HG03280 (cell line): ENCODE measurements around the gene NELL2.
"Not testable (repeated sequence)": the region's sequence is repeated elsewhere in the genome, so short reads cannot be mapped to it uniquely, and the experiment has no call there.

ENCODE experiments used
- ATAC-seq: cut with Tn5 transposase; IDR thresholded peaks from one replicate; pipeline ENCODE4 v1.9.1; 2021; ENCODE audit warnings: mild to moderate bottlenecking, moderate library complexity; ENCODE audit not compliant: unreplicated experiment

The NELL2 gene

DNA sequence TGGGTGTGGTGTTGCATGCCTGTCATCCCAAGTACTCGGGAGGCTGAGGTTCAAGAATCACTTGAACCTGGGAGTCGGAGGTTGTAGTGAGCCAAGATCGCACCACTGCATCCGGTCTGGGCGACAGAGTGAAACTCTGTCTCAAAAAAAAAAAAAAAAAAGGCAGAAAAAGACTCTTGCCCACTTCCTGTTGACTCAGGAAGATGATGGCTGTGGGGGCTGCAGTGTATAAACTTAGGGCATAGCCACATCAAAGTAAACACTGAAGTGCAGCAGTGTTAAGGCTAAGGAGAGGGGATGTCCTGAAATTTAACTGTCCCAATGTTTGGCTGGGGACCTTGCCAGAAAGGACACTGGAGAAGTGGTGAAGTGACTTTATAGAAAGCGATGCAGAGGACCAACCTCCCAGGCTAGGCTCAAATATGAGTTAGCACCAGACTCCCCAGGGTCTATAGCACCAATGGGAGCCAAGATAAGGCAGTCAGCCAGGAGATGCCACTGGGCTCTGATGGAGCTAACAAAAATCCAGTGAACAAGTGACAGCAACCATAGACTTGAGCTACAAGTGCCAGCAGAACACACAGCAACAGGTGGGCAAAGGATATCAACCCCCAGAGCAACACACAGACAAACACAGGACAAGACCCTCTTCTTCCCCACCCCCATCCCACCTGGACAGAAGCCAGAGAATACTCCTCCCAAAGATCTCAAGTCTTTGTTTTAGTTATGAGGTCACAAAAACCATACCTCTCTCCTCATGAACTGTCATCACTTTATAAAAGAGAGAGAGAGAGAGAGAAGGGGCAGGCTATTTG is 28.0 kb downstream of the NELL2 start:
- ATAC-seq = peak; percentile 66

DNA sequence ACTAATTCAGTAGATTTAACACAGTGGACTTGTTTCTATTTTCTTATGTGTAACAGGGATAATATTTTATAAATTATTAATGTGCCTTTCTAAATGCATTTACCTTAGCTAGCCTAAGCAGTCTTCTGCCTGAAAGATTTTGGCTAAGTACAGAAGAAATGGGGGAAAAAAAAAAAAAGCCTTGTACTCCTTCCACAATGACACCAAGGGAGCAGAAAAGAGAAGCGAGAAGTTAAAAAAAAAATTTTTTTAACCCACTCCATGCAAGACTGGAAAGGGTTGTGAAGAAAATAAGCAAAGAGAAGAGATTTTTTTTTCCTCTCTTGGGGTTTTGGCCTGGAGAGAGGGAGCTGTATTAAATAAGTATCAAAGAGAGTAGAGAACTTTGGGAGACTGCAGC is 28.7 kb downstream of the NELL2 start:
- peak; percentile 14 for ATAC-seq

DNA sequence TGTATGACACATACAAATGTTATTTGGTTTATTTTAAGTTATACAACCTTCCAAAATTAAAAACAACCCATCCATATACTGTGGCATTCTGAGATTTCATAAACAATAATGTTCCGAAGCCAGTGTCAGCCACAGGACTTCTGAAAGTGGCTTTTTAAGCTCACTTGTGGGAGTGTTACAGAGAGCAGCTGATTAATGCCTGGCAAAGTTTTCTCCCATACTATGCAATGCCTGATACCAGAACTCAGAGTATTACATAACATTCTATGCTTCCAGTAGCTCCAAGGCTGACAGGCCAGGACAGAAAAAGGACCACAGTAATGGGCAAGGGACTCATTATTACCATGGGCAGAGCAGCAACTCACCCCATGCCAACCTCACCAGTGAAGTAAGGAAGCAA is 29.3 kb downstream of the NELL2 start:
- ATAC-seq = no peak

DNA sequence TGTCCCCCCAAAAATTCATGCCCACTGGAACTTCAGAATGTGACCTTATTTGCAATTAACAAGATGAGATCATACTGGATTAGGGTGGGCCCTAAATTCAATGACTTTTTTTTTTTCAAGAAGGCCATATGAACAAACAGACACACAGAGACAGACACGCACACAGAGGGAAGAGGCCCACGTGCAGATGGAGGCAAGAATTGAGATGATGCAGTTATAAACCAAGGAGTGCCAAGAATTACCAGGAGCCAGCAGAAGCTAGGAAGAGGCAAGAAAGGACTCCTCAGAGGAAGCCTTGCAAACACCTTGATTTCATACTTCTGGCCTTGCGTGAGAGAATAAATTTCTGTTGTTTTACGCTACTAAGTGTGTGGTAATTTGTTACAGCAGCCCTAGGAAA is 33.4 kb downstream of the NELL2 start:
- ATAC-seq = no peak

GRCh38 chr12:44839785-44840184 is 36.3 kb downstream of the NELL2 start:
- no peak for ATAC-seq

- no peak for ATAC-seq
These were observed 38.9 kb downstream of the NELL2 start for GRCh38 chr12:44837114-44837755.

GRCh38 chr12:44835641-44836379 is 40.3 kb downstream of the NELL2 start:
- no peak for ATAC-seq

GRCh38 chr12:44834996-44835395 is 41.1 kb downstream of the NELL2 start:
- ATAC-seq = not testable (repeated sequence)

GRCh38 chr12:44833561-44833960 is 42.6 kb downstream of the NELL2 start:
- ATAC-seq = no peak

GRCh38 chr12:44830566-44831055 is 45.5 kb downstream of the NELL2 start:
- ATAC-seq = no peak

GRCh38 chr12:44829045-44829444 is 47.1 kb downstream of the NELL2 start:
- no peak for ATAC-seq

DNA sequence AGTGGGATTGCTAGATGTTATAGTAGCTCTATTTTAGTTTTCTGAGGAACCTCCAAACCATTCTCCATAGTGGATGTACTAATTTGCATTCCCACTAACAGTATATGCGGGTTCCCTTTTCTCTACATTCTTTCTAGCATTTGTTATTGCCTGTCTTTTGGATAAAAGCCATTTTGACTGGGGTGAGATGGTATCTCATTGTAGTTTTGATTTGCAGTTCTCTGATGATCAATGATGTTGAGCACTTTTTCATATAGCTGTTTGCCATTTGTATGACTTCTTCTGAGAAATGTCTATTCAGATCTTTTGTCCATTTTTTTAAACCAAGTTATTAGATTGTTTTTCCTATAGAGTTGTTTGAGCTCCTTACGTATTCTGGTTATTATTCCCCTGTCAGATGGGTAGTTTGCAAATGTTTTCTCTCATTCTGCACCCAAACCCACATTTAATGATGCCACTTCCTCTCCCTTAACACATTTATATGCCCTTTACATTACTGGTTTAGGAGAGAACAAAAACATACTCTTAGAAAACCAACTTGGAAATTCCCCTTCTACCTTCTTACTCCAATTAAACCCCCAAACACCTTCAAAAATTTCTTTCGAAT is 48.2 kb downstream of the NELL2 start:
- ATAC-seq = no peak

GRCh38 chr12:44821702-44822101 is 54.4 kb downstream of the NELL2 start:
- ATAC-seq = not testable (repeated sequence)

GRCh38 chr12:44819884-44820283 is 56.2 kb downstream of the NELL2 start:
- no peak for ATAC-seq

DNA sequence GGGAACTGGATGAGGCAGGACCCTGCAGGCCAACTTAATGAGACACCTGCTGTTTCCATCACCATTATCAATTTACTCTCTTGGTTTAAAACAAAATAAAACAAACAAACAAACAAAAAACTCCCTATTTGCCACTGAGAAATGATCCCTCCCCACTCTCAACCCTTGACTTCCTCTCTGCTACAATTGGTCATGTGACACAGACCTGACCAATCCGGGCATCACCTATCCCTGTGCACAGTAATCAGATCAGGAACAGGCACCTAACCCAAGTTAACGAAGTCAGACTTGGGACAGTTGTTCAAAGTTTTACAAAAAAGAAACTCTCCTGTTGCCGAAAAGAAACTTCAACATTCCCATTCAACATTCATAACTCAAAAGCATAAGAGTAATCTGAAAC is 58.4 kb downstream of the NELL2 start:
- no peak for ATAC-seq

DNA sequence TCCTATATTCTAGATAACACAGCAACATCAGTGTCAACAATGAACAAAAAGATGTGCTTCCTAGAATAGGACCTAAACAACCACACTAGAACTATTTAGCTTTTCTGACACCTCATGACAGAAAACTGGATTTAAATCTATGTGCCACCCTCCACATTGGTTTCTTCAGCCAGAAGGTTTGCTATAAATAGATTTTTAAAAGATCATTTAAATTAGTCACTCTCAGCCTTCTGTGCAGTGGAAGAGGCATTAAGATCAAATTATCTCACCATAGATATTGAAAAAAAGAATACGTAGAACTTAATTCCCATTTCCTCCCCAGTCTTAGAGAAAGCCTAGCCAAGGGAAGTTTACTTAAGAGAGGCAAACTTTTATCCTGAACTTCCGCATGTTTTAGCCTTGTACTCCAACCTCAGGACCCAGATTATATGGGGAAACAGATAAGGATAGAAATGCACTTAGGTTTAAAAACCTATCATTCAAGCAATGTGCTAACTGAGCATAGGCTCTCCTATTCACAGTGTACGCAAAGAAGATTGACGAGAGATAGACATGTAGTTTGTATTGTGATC is 59.6 kb downstream of the NELL2 start:
- no peak for ATAC-seq

DNA sequence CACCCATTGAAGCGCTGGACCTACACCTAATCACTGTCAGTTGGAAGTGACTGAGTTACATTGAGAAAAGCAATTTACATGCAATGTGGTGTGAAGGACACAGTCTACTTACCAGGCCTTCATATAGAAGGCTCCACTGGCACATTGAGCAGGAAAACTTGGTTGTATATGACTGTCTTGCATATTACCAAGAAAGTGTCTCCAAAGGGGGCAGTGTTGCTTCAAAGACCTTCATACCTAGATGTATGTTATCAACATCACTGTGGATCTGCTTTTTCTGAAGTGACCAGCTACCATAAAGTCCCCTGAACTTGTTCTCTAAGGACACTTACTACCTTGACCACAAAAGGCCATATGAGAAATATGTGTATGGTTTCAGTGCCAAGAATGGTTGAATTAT is 64.1 kb downstream of the NELL2 start:
- peak; percentile 55 for ATAC-seq

DNA sequence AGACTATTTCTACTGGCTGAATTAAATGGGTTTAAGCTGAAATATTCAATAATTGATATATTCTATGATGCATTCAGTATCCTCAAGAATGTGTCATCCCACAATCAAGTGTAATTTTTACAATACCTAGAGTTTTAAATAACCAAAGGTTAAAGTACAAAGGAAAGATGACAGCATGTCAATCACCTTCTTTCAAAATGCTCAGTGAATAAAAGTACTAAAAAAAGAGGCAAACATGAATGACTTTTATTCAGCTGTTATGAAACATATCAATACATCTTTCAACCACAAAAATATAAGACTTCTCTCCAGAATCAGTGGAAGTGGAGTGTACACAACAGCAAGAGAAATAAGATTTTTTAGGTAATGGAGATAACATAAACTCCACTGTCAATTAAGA is 72.0 kb downstream of the NELL2 start:
- no peak for ATAC-seq

- ATAC-seq = no peak
These were observed 80.1 kb downstream of the NELL2 start for GRCh38 chr12:44795970-44796369.

DNA sequence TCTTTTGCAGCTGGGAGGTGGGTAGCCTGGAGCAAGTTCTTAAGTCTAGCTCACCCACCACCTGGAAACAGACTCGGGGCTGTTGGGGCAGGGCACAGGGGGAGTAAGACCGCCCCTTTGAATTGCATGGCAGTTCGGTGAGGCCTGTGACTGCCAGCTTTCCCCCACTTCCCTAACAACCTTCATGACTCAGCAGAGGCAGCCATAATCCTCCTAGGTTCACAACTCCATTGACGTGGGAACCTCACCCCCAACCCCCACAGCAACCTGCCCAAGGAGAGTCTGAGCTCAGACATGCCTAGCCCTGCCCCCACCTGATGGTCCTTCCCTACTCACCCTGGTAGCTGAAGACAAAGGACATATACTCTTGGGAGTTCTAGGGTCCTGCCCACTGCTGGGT is 87.4 kb downstream of the NELL2 start:
- ATAC-seq = no peak

- ATAC-seq = no peak
These were observed 95.8 kb downstream of the NELL2 start for GRCh38 chr12:44780221-44780790.
